ENCODE data around the gene C1R.

GRCh38 chr12:7107636-7108002 is 15.4 kb upstream of the C1R start:
- no peak for TF ChIP-seq CTCF (IDR thresholded peaks at IDR 0.05; ENCODE audit: low read depth, low read length, poor library complexity, severe bottlenecking)
- TF ChIP-seq EZH2phosphoT487 (IDR thresholded peaks at IDR 0.05; ENCODE audit: borderline replicate concordance, low read length): no peak

Data from DOHH2 (cell line).